Heart left ventricle (tissue), 13 donors: ENCODE results near the gene BCKDK.

ENCODE experiments used
- CTCF ChIP-seq, 12 donors: fragments of 200-600 bp; sonication (generic) in 4 of 12; IDR thresholded peaks; one replicate each; pipeline versions ENCODE4 v1.5.0 to v1.8.0; 2018 to 2022; ENCODE audit warnings: antibody characterized with exemption in 12 of 12, mild to moderate bottlenecking in 5 of 12
- POLR2A ChIP-seq, 2 donors: fragments of 450-650 bp; IDR thresholded peaks; one replicate each; pipeline ENCODE4 v1.6.1; 2017; ENCODE audit warnings: antibody characterized with exemption in 2 of 2, mild to moderate bottlenecking in 2 of 2, moderate library complexity in 2 of 2
- donor health status: ischemic (EF 13 %, LVEDD 7.1; RV severe dilation, severe dysfunction).
- donor health status: DM: no; HTN: yes; CAD: no.
- donor health status: DM: no; HTN: no; CAD: no.
- donor health status: ischemic (EF 25% LVEDD 6.9; RV normal size, moderate dysfunction).
- donor health status: ischemic (EF 25% LVEDD 5.7; RV mildly dilated, moderate dysfunction).
- donor health status: ischemic (EF 35%, LVEDD 5.7; RV mildly dilated, moderate dysfunction).
- donor health status: nonischemic (EF 11% LVEDD 7.7; RV severe dilation, severe dysfunction).
- donor health status: DM: yes; HTN: yes; CAD: no.
- donor health status: PGD.
- donor health status: ischemic (EF 29% LVEDD 5.4; RV normal size, mild dysfunction).
- donor health status: nonischemic (EF 23%, LVEDD 6.1; RV moderate dilation, normal function).

DNA sequence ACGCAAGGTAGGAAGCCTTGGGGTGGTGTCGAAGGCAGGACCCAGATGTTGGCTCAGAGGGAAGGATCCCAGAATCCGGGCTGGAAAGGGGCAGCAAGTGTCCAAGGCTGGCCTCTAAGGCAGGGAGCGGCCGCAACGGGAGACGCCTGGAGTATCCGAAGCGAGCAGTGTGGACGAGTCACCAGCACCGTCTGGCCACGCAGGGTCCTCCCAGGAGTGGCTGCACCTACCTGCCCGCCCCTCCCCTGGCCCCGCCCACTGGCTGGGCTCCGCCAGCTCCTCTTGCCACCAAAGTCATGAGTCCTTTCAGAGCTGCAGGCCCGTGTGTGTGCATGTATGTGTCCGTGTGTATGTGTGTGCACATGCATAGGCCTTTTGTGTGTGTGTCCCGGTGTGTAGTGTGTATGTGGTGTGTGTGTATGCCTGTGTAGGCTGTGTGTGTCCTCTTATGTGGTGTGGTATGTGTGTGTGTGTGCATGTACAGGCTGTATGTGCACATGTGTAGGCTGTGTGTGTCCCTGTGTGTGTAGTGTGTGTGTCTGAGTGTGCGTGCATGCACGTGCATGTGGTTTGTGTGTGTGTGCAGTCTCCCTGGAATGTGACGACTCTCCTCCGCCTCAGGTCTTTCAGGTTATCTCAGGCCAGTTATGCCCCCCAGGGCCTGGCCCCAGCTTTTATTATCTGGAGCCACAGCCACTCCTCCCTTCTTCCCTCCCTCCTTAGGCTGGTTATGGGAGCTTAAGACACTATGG lies 27.5 kb downstream of the BCKDK start, which contains the start of gene PRSS8:
- TF ChIP-seq POLR2A (IDR thresholded peaks at IDR 0.05) (no peak), CTCF (IDR thresholded peaks at IDR 0.05) (no peak)
